Measurements from ENCODE around the gene CHST3.

DNA sequence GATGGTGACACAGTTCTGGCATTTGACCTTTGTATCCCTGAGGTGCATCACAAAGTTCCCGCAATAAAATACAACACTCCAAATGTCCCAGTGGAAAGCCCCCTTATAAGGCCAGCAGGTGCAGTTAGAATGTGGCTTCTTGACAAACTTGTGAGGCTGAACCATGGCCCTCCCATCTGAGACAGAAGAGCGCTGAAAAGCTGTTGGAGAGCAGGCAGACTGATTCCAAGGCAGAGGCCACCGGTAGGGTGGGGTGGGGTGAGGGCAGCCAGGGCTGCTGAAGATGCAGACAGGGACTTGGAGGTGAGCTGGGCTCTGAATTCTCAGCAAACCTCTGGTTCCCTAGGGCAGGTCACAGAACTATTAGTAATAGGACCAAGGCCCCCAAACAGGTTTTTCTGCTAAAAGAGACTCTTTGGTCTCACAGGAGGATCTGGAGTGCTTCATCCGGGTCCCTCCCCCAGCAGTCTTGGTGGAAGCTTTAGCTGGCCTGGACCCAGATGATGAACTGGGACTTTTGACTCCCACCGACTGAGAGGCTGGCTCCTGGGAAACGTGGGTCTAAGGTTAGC is 15.6 kb upstream of the CHST3 start:
- TF ChIP-seq ZNF274 (IDR thresholded peaks at IDR 0.05; ENCODE audit: low read depth, low read length) (no peak), YY1 (IDR thresholded peaks at IDR 0.05; ENCODE audit: insufficient read depth, insufficient read length) (no peak)
